Calu3 (cell line): ENCODE results near the gene KSR2. TPM values are rescaled to one million over a fixed set of nuclear protein-coding genes. Genes with fewer than 3 reads are reported as not detected.

ENCODE experiments used
- BruUV-seq: library from RNA; stranded (reverse); fragments of 400-500 nt; replicated peaks from 2 replicates; lab custom pipeline; 2021; lab: Mats Ljungman, UMichigan
- CTCF ChIA-PET: fragments of 300-600 bp; sonication (Branson Sonifier 250); formaldehyde crosslinking; loops from one replicate; lab custom pipeline; 2022; ENCODE audit warnings: antibody characterized with exemption; lab: Charles Lee
- DNase-seq: peaks from one replicate; pipeline ENCODE4 v3.0.0; 2022
- H3K27ac Mint-ChIP-seq: one replicate; pipeline ENCODE4 v1.8.0; 2022; ENCODE audit warnings: mixed read lengths; ENCODE audit not compliant: unreplicated experiment
- H3K27me3 Mint-ChIP-seq: one replicate; pipeline ENCODE4 v1.8.0; 2022; ENCODE audit warnings: mixed read lengths; ENCODE audit not compliant: unreplicated experiment
- H3K36me3 Mint-ChIP-seq: one replicate; pipeline ENCODE4 v1.8.0; 2022; ENCODE audit warnings: mild to moderate bottlenecking, moderate library complexity, mixed read lengths; ENCODE audit not compliant: insufficient read depth, unreplicated experiment
- H3K4me1 Mint-ChIP-seq: one replicate; pipeline ENCODE4 v1.8.0; 2022; ENCODE audit warnings: mild to moderate bottlenecking, low read depth, mixed read lengths; ENCODE audit not compliant: unreplicated experiment
- H3K4me3 Mint-ChIP-seq: one replicate; pipeline ENCODE4 v1.8.0; 2022; ENCODE audit warnings: mild to moderate bottlenecking, low read depth, moderate library complexity, mixed read lengths; ENCODE audit not compliant: unreplicated experiment
- H3K9me3 Mint-ChIP-seq: one replicate; pipeline ENCODE4 v1.8.0; 2022; ENCODE audit warnings: low read depth, mixed read lengths; ENCODE audit not compliant: unreplicated experiment
- intact Hi-C: fragments of 100-400 bp; cut with micrococcal nuclease; formaldehyde crosslinking; loops from one replicate; pipeline ENCODE4 v1.10.0; 2022; ENCODE audit not compliant: unreplicated experiment
- total RNA-seq: library from RNA; stranded (reverse); gene quantifications from 2 replicates; pipeline ENCODE4 v1.2.3, GENCODE V29; 2022
- TF ChIP-seq, protein P1 (sequence below): fragments of 200-600 bp; IDR thresholded peaks from one replicate; pipeline ENCODE4 v1.8.0; 2022; ENCODE audit warnings: antibody characterized with exemption; ENCODE audit not compliant: unreplicated experiment

The KSR2 gene
- total RNA-seq, 1 experiment from 2014 or later = 1.9 TPM

DNA sequence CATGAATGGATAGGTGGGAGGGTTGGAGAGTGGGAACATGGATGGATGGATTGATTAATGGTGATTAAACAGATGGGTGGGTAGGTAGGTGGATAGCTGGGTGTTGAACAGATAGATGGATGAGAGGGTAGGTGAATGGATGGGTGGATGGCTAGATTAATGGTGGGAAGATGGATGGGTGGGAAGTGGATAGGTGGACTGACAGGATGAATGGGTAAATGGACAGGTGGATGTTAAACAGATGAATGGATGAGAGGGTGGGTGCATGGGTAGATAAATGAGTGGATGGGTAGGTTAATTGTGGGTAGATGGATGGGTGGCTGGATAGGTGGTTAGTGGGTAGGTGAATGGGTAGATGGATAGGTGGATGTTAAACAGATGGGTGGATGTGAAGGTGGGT, 460.3 kb downstream of the KSR2 start:
- Mint-ChIP-seq H3K27ac (no peak overlapping the region), H3K27me3 (peaks cover 77% of the 10 kb centered on the region), H3K36me3 (no peaks in the 10 kb centered on the region), H3K9me3 (no peaks in the 10 kb centered on the region), H3K4me3 (no peak overlapping the region), H3K4me1 (no peaks in the 10 kb centered on the region)
- DNase-seq = no peak
- BruUV-seq = no TSS peak
- CTCF ChIA-PET = no interaction called here
- TF ChIP-seq, protein P1, sequence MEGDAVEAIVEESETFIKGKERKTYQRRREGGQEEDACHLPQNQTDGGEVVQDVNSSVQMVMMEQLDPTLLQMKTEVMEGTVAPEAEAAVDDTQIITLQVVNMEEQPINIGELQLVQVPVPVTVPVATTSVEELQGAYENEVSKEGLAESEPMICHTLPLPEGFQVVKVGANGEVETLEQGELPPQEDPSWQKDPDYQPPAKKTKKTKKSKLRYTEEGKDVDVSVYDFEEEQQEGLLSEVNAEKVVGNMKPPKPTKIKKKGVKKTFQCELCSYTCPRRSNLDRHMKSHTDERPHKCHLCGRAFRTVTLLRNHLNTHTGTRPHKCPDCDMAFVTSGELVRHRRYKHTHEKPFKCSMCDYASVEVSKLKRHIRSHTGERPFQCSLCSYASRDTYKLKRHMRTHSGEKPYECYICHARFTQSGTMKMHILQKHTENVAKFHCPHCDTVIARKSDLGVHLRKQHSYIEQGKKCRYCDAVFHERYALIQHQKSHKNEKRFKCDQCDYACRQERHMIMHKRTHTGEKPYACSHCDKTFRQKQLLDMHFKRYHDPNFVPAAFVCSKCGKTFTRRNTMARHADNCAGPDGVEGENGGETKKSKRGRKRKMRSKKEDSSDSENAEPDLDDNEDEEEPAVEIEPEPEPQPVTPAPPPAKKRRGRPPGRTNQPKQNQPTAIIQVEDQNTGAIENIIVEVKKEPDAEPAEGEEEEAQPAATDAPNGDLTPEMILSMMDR = no peak
- intact Hi-C loops = no loop called here

DNA sequence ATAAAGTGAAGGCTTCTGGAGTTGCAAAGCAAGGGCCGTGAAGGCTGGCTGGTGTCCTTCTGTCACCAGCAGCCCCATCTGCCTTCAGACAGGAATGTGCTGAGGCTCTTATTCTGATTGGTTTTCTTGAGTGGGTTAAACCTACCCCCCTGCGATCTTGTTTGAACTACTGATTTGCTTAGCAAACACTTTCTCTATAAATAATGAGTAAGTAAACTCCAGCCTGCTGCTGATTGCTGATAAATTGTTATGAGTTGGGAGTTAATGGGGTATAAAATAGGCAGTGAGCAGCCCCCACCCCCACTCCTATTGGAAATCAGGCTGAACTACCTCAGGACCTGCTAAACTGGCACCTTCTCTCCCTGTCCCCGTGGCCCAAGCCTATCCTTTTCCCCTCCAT, 461.2 kb downstream of the KSR2 start:
- TF ChIP-seq, protein P1 = no peak
- peaks cover 77% of the 10 kb centered on the region for H3K27me3 Mint-ChIP-seq
- CTCF ChIA-PET = no interaction called here
- no peaks in the 10 kb centered on the region for H3K9me3 Mint-ChIP-seq
- intact Hi-C loops = no loop called here
- no peak overlapping the region for H3K4me3 Mint-ChIP-seq
- DNase-seq = no peak
- no peak overlapping the region for H3K27ac Mint-ChIP-seq
- H3K4me1 Mint-ChIP-seq = no peaks in the 10 kb centered on the region
- H3K36me3 Mint-ChIP-seq = no peaks in the 10 kb centered on the region
- BruUV-seq = no TSS peak

DNA sequence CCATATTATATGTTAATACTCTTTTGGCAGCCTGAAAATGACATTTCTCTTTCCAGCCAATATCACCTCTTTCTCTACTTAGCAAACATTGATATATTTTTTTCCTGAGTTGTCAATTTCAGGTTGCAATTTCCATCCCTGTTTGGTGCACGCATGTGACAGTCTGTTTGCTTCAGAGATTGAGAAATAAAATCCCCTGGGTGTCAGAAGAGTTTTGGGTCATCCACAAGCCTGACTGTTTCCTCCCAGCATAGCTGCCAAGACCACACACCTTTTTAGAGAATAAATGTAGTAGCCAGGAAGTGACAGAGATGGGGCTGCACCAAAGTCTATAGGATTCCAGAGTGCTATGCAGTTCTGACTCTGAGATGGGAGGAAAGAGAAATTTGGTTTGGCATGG, 462.5 kb downstream of the KSR2 start:
- TF ChIP-seq, protein P1 = no peak
- BruUV-seq = no TSS peak
- Mint-ChIP-seq H3K36me3 (no peaks in the 10 kb centered on the region), H3K27me3 (peaks cover 77% of the 10 kb centered on the region), H3K9me3 (no peaks in the 10 kb centered on the region), H3K4me1 (no peaks in the 10 kb centered on the region), H3K4me3 (no peak overlapping the region), H3K27ac (no peak overlapping the region)
- intact Hi-C loops = no loop called here
- DNase-seq = no peak
- CTCF ChIA-PET = no interaction called here

DNA sequence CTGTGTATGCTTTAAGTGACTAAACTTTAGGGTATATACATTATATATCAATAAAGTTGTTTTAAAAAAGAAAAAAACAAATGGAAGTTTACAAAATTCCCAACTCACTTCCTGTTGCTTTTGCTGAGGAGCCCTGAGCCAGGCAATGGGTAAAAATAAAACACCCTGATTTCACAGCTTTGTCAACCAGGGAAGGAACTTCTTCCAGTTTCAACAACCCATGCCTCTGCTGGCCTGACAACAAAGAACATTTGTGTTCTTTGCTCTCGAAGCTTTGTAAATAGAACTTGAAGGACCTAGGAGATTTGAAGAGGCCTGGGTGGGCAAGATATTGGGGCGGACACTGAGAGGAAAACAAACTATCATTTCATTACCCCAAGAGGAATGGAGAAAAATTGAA, 466.2 kb downstream of the KSR2 start:
- CTCF ChIA-PET = no interaction called here
- Mint-ChIP-seq H3K27ac (no peak overlapping the region), H3K27me3 (peaks cover 79% of the 10 kb centered on the region), H3K9me3 (no peaks in the 10 kb centered on the region), H3K4me3 (no peak overlapping the region), H3K4me1 (no peaks in the 10 kb centered on the region), H3K36me3 (no peaks in the 10 kb centered on the region)
- intact Hi-C loops = no loop called here
- no TSS peak for BruUV-seq
- DNase-seq = no peak
- TF ChIP-seq, protein P1 = no peak

DNA sequence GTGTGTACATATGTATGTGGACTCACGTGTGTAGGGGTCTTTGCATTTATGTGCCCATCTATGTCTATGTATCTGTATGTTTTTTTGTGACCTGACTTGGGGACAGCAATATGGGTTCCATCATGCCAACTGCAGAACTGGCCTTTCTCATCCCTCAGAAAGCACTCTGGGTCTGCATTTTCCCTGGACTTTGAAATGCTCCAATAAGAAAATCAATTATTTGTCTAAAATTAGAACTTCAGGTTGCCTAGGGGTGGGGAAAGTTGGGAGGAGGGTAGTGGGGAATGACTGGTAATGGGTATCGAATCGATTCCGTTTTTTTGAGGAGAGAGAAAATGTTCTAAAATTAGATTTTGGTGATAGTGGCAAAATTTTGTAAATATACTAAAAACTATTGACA, 466.6 kb downstream of the KSR2 start:
- BruUV-seq = no TSS peak
- Mint-ChIP-seq H3K27ac (no peak overlapping the region), H3K4me1 (no peaks in the 10 kb centered on the region), H3K4me3 (no peak overlapping the region), H3K9me3 (no peaks in the 10 kb centered on the region), H3K27me3 (peaks cover 75% of the 10 kb centered on the region), H3K36me3 (no peaks in the 10 kb centered on the region)
- intact Hi-C loops = no loop called here
- TF ChIP-seq, protein P1 = no peak
- CTCF ChIA-PET = no interaction called here
- DNase-seq = no peak
